ENCODE data around the gene CBX6. TPM values are rescaled to one million over a fixed set of nuclear protein-coding genes. Genes with fewer than 3 reads are reported as not detected.

CBX6 gene
- total and polyA plus RNA-seq, 4 donors, result 14.6 to 79.2 (median 23.3) TPM

GRCh38 chr22:38852522-38852921 is 19.5 kb downstream of the CBX6 start:
- no peak for TF ChIP-seq CTCF (IDR thresholded peaks at IDR 0.05; ENCODE audit: control extremely low read depth, extremely low read depth)
- Histone ChIP-seq H3K27ac (ENCODE audit: low read depth in 1 of 2, low read length in 1 of 2) (no peak overlapping the region), H3K27me3 (ENCODE audit: control insufficient read depth in 3 of 3, insufficient read depth in 3 of 3, low read length in 2 of 3) (peaks cover 0 to 20% (median 3%) of the 10 kb centered on the region in 3 donors), H3K9ac (ENCODE audit: insufficient read depth in 1 of 2, low read length in 2 of 2) (no peak overlapping the region), H3K4me1 (ENCODE audit: control insufficient read depth in 5 of 5, insufficient read depth in 5 of 5, low read length in 5 of 5) (no peaks in the 10 kb centered on the region), H3K36me3 (ENCODE audit: control insufficient read depth in 4 of 4, insufficient read depth in 4 of 4, low read length in 4 of 4) (no peaks in the 10 kb centered on the region), H3K4me3 (no peak overlapping the region), H3K9me3 (ENCODE audit: control insufficient read depth in 4 of 4, insufficient read depth in 3 of 4, low read length in 3 of 4) (no peaks in the 10 kb centered on the region)
- WGBS, 2 donors, result 93 to 96% methylated on average over 1 of the region's 1 CpG
- ATAC-seq (ENCODE audit: insufficient read depth, low FRiP score) (no peak), DNase-seq (no peak)

GRCh38 chr22:38850941-38851849 is 20.8 kb downstream of the CBX6 start:
- DNase-seq (no peak), ATAC-seq (ENCODE audit: insufficient read depth, low FRiP score) (no peak)
- Histone ChIP-seq H3K27ac (ENCODE audit: low read depth in 1 of 2, low read length in 1 of 2) (no peak overlapping the region), H3K27me3 (ENCODE audit: control insufficient read depth in 3 of 3, insufficient read depth in 3 of 3, low read length in 2 of 3) (peaks cover 0 to 25% (median 3%) of the 10 kb centered on the region in 3 donors), H3K36me3 (ENCODE audit: control insufficient read depth in 4 of 4, insufficient read depth in 4 of 4, low read length in 4 of 4) (no peaks in the 10 kb centered on the region), H3K9me3 (ENCODE audit: control insufficient read depth in 4 of 4, insufficient read depth in 3 of 4, low read length in 3 of 4) (no peaks in the 10 kb centered on the region), H3K4me3 (no peak overlapping the region), H3K9ac (ENCODE audit: insufficient read depth in 1 of 2, low read length in 2 of 2) (no peak overlapping the region), H3K4me1 (ENCODE audit: control insufficient read depth in 5 of 5, insufficient read depth in 5 of 5, low read length in 5 of 5) (no peaks in the 10 kb centered on the region)
- TF ChIP-seq CTCF (IDR thresholded peaks at IDR 0.05; ENCODE audit: control extremely low read depth, extremely low read depth), result no peak
- 57 to 66% methylated on average over 15 of the region's 15 CpGs for WGBS, 2 donors

DNA sequence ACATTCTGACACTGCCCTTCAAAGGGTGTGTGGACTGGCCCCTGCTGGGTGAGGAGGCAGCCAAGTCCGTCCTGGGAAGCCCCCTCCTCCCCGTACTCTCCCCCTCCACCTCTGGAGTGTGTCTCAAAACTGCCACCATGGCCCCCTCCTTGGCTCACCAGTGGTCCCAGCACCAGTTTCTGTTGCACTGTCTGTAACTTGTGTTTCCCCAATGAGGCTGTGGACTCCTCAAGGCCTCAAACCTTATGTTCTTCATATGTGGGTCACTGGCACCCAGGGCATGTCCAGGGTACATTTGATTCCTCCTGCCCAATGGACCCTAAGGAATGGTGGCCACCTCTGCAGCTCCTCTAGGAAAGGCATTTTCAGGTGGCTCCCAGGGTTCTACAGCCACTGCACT is 21.6 kb downstream of the CBX6 start:
- ATAC-seq (ENCODE audit: insufficient read depth, low FRiP score), result no peak
- 68 to 85% methylated on average over 2 of the region's 2 CpGs for WGBS, 2 donors
- H3K9me3 ChIP-seq (ENCODE audit: control insufficient read depth in 4 of 4, insufficient read depth in 3 of 4, low read length in 3 of 4), result no peaks in the 10 kb centered on the region

More for the DNA sequence above, 21.6 kb downstream of the CBX6 start:
- H3K27ac ChIP-seq (ENCODE audit: low read depth in 1 of 2, low read length in 1 of 2), result no peak overlapping the region
- peaks cover 0 to 25% (median 3%) of the 10 kb centered on the region in 3 donors for H3K27me3 ChIP-seq (ENCODE audit: control insufficient read depth in 3 of 3, insufficient read depth in 3 of 3, low read length in 2 of 3)
- H3K9ac ChIP-seq (ENCODE audit: insufficient read depth in 1 of 2, low read length in 2 of 2), result no peak overlapping the region
- no peak overlapping the region for H3K4me3 ChIP-seq
- H3K4me1 ChIP-seq (ENCODE audit: control insufficient read depth in 5 of 5, insufficient read depth in 5 of 5, low read length in 5 of 5), result no peaks in the 10 kb centered on the region
- no peak for TF ChIP-seq CTCF (IDR thresholded peaks at IDR 0.05; ENCODE audit: control extremely low read depth, extremely low read depth)
- DNase-seq, result no peak
- H3K36me3 ChIP-seq (ENCODE audit: control insufficient read depth in 4 of 4, insufficient read depth in 4 of 4, low read length in 4 of 4), result no peaks in the 10 kb centered on the region
